ENCODE data around the gene PEX7. TPM values are rescaled to one million over a fixed set of nuclear protein-coding genes. Genes with fewer than 3 reads are reported as not detected.

Gene PEX7
- total and polyA plus RNA-seq, 10 of the 15 experiments (the other 5 are each of a cell fraction or from before 2014, with no cell fraction given): 0.58 to 12.4 (median 8.8) TPM

DNA sequence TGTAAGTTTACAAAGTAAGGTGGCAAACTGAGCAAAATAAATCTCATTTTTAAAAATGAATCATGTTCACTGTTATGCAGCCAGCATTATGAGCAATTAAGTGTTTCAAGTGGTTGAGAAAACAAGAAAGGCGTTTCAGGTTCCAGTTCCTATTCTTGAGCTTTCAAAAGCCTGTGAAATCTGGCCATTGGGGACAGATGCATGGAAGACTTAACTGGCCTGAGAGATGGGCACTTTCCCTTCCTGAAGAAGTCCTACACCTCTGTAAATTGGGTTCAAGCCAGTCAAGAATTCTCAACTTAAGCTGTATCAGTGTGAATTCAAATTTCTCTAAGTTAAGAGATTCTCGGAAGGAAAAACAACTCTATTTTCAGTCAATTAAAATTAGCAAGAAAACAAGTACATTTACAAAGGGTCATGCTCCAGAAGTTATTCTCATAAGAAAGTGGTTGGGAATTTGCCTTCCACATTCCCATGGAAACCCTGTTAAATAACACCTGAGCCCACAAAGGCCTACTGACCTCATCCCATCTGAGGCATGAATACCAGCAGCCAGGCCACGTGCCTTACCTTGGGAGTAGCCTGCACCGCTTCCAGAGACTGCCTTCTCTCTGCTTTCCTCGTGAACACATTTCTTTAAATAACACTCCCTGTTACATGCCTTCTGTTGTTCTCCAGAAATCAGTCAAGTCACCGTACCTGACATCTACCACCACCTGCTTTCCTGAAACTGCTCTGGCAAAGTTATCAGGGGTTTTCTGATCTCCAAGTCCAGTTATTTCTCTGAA, 49.5 kb upstream of the PEX7 start:
- ATAC-seq (peak; percentile 75), FAIRE-seq (peak; percentile 75), DNase-seq (ENCODE audit: low read depth, low spot score) (peak; percentile 93)
- ChIA-PET RAD21 (ENCODE audit: unreplicated experiment) (interaction anchor here (0.6 to 12.6 kb wide), 8 partner anchors 10 to 129 kb away, joined by 3 to 270 read pairs (median 15); partner anchors contain the start of gene MAP3K5), SMC1A (ENCODE audit: uncharacterized antibody, unreplicated experiment) (interaction anchor here (0.6 to 8.9 kb wide), 12 partner anchors 10 to 145 kb away, joined by 3 to 227 read pairs (median 12); partner anchors contain the start of gene MAP3K5), CTCF (interaction anchor here (0.7 to 3.9 kb wide), 12 partner anchors 8 to 128 kb away, joined by 3 to 26 read pairs (median 5); partner anchors contain the start of gene MAP3K5), POLR2A (interaction anchor here (1.4 to 11.8 kb wide), 7 partner anchors 9 to 54 kb away, joined by 3 to 159 read pairs (median 7); partner anchors contain the start of gene MAP3K5)
- Histone ChIP-seq H3K27ac (ENCODE audit: control insufficient read depth, insufficient read depth) (peak overlapping the region; percentile 92), H2AFZ (ENCODE audit: control insufficient read depth, low read depth, low read length) (no peak overlapping the region), H3K9ac (ENCODE audit: control insufficient read depth, insufficient read depth, low read length) (peak overlapping the region; percentile 69), H3K4me1 (ENCODE audit: control insufficient read depth, insufficient read depth, low read length) (peaks cover 57% of the 10 kb centered on the region), H4K20me1 (ENCODE audit: control insufficient read depth, insufficient read depth) (no peaks in the 10 kb centered on the region), H3K36me3 (ENCODE audit: control insufficient read depth in 2 of 2, insufficient read depth in 2 of 2, low read length in 1 of 2) (peaks cover 0 to 4% of the 10 kb centered on the region in 2 experiments; a peak in 1 of 4 replicates), H3K9me3 (replicated peaks; ENCODE audit: control insufficient read depth, insufficient read depth, low read length) (no peaks in the 10 kb centered on the region; the same call in 2 of the 3 replicates), H3K79me2 (ENCODE audit: control insufficient read depth, insufficient read depth, low read length) (peaks cover 98% of the 10 kb centered on the region), H3K4me3 (peak overlapping the region; percentile 49), H3K4me2 (ENCODE audit: control insufficient read depth, insufficient read depth) (peak overlapping the region; percentile 32), H3K27me3 (replicated peaks in 1 of 2; ENCODE audit: control insufficient read depth in 2 of 2, insufficient read depth in 2 of 2, low read length in 1 of 2) (no peaks in the 10 kb centered on the region)
- in situ Hi-C loops (cut with MboI) (no loop called here), intact Hi-C loops (cut with micrococcal nuclease; ENCODE audit: unreplicated experiment) (loop anchor here (1.0 kb wide), 2 partner anchors 18 to 53 kb away; no protein-coding TSS in a partner anchor)
- WGBS (ENCODE audit: insufficient coverage, insufficient replicate concordance, low lambda C conversion rate, missing lambda C conversion rate): 7% methylated on average over 6 of the region's 6 CpGs
- BruUV-seq (replicated peaks): TSS peak; percentile 78
- no peak for TF ChIP-seq KDM1A (IDR thresholded peaks at IDR 0.05; ENCODE audit: borderline replicate concordance)
- TF ChIP-seq SPI1 (IDR thresholded peaks at IDR 0.05; ENCODE audit: borderline replicate concordance, insufficient read depth, low read depth, low read length): peak; percentile 96
- TF ChIP-seq, protein P1, sequence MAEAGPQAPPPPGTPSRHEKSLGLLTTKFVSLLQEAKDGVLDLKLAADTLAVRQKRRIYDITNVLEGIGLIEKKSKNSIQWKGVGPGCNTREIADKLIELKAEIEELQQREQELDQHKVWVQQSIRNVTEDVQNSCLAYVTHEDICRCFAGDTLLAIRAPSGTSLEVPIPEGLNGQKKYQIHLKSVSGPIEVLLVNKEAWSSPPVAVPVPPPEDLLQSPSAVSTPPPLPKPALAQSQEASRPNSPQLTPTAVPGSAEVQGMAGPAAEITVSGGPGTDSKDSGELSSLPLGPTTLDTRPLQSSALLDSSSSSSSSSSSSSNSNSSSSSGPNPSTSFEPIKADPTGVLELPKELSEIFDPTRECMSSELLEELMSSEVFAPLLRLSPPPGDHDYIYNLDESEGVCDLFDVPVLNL (IDR thresholded peaks at IDR 0.05; ENCODE audit: low read depth, low read length): no peak
- TF ChIP-seq USF2 (IDR thresholded peaks at IDR 0.05; ENCODE audit: borderline replicate concordance, low read depth, low read length): no peak; the same call in 1 of the 2 replicates
- TF ChIP-seq RCOR1 (conservative IDR thresholded peaks at IDR 0.05; ENCODE audit: low read depth, low read length): peak; percentile 70; the same call in 1 of the 2 replicates
- TF ChIP-seq, protein P2, sequence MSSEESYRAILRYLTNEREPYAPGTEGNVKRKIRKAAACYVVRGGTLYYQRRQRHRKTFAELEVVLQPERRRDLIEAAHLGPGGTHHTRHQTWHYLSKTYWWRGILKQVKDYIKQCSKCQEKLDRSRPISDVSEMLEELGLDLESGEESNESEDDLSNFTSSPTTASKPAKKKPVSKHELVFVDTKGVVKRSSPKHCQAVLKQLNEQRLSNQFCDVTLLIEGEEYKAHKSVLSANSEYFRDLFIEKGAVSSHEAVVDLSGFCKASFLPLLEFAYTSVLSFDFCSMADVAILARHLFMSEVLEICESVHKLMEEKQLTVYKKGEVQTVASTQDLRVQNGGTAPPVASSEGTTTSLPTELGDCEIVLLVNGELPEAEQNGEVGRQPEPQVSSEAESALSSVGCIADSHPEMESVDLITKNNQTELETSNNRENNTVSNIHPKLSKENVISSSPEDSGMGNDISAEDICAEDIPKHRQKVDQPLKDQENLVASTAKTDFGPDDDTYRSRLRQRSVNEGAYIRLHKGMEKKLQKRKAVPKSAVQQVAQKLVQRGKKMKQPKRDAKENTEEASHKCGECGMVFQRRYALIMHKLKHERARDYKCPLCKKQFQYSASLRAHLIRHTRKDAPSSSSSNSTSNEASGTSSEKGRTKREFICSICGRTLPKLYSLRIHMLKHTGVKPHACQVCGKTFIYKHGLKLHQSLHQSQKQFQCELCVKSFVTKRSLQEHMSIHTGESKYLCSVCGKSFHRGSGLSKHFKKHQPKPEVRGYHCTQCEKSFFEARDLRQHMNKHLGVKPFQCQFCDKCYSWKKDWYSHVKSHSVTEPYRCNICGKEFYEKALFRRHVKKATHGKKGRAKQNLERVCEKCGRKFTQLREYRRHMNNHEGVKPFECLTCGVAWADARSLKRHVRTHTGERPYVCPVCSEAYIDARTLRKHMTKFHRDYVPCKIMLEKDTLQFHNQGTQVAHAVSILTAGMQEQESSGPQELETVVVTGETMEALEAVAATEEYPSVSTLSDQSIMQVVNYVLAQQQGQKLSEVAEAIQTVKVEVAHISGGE (CRISPR knock-in tag; IDR thresholded peaks at IDR 0.05): no peak
- peak; percentile 71 for TF ChIP-seq USF1 (IDR thresholded peaks at IDR 0.05; ENCODE audit: borderline replicate concordance, extremely low read length, insufficient read depth, low read depth, low read length)
- TF ChIP-seq WRNIP1 (IDR thresholded peaks at IDR 0.05; ENCODE audit: borderline replicate concordance, low read depth, low read length): no peak
- TF ChIP-seq, protein P3, sequence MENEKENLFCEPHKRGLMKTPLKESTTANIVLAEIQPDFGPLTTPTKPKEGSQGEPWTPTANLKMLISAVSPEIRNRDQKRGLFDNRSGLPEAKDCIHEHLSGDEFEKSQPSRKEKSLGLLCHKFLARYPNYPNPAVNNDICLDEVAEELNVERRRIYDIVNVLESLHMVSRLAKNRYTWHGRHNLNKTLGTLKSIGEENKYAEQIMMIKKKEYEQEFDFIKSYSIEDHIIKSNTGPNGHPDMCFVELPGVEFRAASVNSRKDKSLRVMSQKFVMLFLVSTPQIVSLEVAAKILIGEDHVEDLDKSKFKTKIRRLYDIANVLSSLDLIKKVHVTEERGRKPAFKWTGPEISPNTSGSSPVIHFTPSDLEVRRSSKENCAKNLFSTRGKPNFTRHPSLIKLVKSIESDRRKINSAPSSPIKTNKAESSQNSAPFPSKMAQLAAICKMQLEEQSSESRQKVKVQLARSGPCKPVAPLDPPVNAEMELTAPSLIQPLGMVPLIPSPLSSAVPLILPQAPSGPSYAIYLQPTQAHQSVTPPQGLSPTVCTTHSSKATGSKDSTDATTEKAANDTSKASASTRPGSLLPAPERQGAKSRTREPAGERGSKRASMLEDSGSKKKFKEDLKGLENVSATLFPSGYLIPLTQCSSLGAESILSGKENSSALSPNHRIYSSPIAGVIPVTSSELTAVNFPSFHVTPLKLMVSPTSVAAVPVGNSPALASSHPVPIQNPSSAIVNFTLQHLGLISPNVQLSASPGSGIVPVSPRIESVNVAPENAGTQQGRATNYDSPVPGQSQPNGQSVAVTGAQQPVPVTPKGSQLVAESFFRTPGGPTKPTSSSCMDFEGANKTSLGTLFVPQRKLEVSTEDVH (IDR thresholded peaks at IDR 0.05; ENCODE audit: low read depth, partially characterized antibody): no peak
- TF ChIP-seq SUZ12 (IDR thresholded peaks at IDR 0.05; ENCODE audit: unreplicated experiment): no peak
- TF ChIP-seq KLF5 (IDR thresholded peaks at IDR 0.05; ENCODE audit: partially characterized antibody): peak; percentile 25
